K562 (cell line): ENCODE measurements around the gene DPP9. TPM values are rescaled to one million over a fixed set of nuclear protein-coding genes. Genes with fewer than 3 reads are reported as not detected.

Source experiments
- ATF3 ChIP-seq, 2 experiments: fragments of 450-650 bp in 1 of 2; sonication (generic) in 1 of 2; formaldehyde crosslinking in 1 of 2; IDR thresholded peaks in 1 of 2; conservative IDR thresholded peaks in 1 of 2; 2 replicates each; pipeline versions ENCODE4 v1.6.1 to v1.8.1; 2016 to 2023; ENCODE audit warnings: mild to moderate bottlenecking in 2 of 2, moderate library complexity in 2 of 2, inconsistent platforms in 1 of 2, missing genetic modification reagents in 1 of 2
- BCOR ChIP-seq: fragments of 450-650 bp; IDR thresholded peaks from 2 replicates; pipeline ENCODE4 v1.6.1; 2016
- BMI1 ChIP-seq: fragments of 150-350 bp; IDR thresholded peaks from 2 replicates; pipeline ENCODE4 v1.6.1; 2014; ENCODE audit warnings: low read length
- BRF1 ChIP-seq: IDR thresholded peaks from 3 replicates; pipeline ENCODE4 v1.6.1; 2011; ENCODE audit warnings: borderline replicate concordance, mild to moderate bottlenecking; ENCODE audit not compliant: insufficient read length; ENCODE audit errors: extremely low read depth
- EGR1 ChIP-seq: fragments of 450-650 bp; conservative IDR thresholded peaks from 2 replicates; pipeline ENCODE4 v1.6.1; 2017; ENCODE audit warnings: mild to moderate bottlenecking
- FOXP1 ChIP-seq: sonication (generic); formaldehyde crosslinking; IDR thresholded peaks from 2 replicates; pipeline ENCODE4 v1.8.0; 2022; ENCODE audit warnings: mild to moderate bottlenecking, missing genetic modification reagents
- NONO ChIP-seq, 2 experiments: fragments of 200-400 bp in 1 of 2; fragments of 450-650 bp in 1 of 2; formaldehyde crosslinking in 1 of 2; IDR thresholded peaks; 2 replicates each; pipeline ENCODE4 v1.6.1; 2017; ENCODE audit warnings: low read depth in 2 of 2, mild to moderate bottlenecking in 2 of 2, moderate library complexity in 2 of 2, low read length in 1 of 2
- PTBP1 ChIP-seq: fragments of 200-400 bp; formaldehyde crosslinking; IDR thresholded peaks from 2 replicates; pipeline ENCODE4 v1.6.1; 2017; ENCODE audit warnings: low read depth, low read length
- RBM25 ChIP-seq: fragments of 200-400 bp; formaldehyde crosslinking; IDR thresholded peaks from 2 replicates; pipeline ENCODE4 v1.6.1; 2018; ENCODE audit warnings: low read length, low read depth, moderate library complexity; ENCODE audit not compliant: severe bottlenecking
- SRSF9 ChIP-seq: fragments of 200-400 bp; formaldehyde crosslinking; IDR thresholded peaks from 2 replicates; pipeline ENCODE4 v1.6.1; 2017; ENCODE audit warnings: low read depth, low read length, borderline replicate concordance
- TEAD4 ChIP-seq, 2 experiments: sonication (generic) in 1 of 2; formaldehyde crosslinking in 1 of 2; IDR thresholded peaks; 2 replicates each; pipeline versions ENCODE4 v1.6.1 to v1.8.0; 2012 to 2022; ENCODE audit warnings: borderline replicate concordance in 1 of 2, inconsistent platforms in 1 of 2, low read length in 1 of 2, mild to moderate bottlenecking in 1 of 2, missing genetic modification reagents in 1 of 2
- ZBTB43 ChIP-seq: sonication (generic); formaldehyde crosslinking; IDR thresholded peaks from 2 replicates; pipeline ENCODE4 v1.8.0; 2023; ENCODE audit warnings: mild to moderate bottlenecking, missing genetic modification reagents
- ZNF121 ChIP-seq: sonication (generic); formaldehyde crosslinking; conservative IDR thresholded peaks from 2 replicates; pipeline ENCODE4 v1.8.0; 2022; ENCODE audit warnings: missing genetic modification reagents
- ZNF311 ChIP-seq: fragments of 250-450 bp; sonication (Bioruptor Pico); IDR thresholded peaks from 2 replicates; pipeline ENCODE4 v1.4.0; 2020; ENCODE audit warnings: mild to moderate bottlenecking, moderate library complexity
- ZNF407 ChIP-seq: fragments of 450-650 bp; IDR thresholded peaks from 2 replicates; pipeline ENCODE4 v1.6.1; 2016; ENCODE audit warnings: low read depth
- polyA plus RNA-seq, 8 experiments: library from polyadenylated mRNA; depleted of rRNA in 4 of 8; stranded (reverse) in 5 of 8; unstranded in 3 of 8; fragments of >200 nt; fragmentation: Nextera tagmentation in 2 of 8; fragmentation: Illumina TruSeq in 1 of 8; extraction: Ambion mirVana in 2 of 8; extraction: Trizol in 1 of 8; gene quantifications; 2 replicates each; pipeline versions ENCODE4 v1.2.1 to v1.2.3, GENCODE V29; 2011 to 2014; ENCODE audit warnings: inconsistent platforms in 1 of 8, missing spikeins in 1 of 8
- total RNA-seq, 7 experiments: library from RNA; depleted of rRNA in 6 of 7; stranded (reverse); fragments of >200 nt in 6 of 7; fragmentation: Illumina TruSeq in 2 of 7; extraction: Trizol in 2 of 7; gene quantifications; 2 replicates each; pipeline versions ENCODE4 v1.2.1 to v1.2.3, GENCODE V29; 2011 to 2021; ENCODE audit warnings: low replicate concordance in 1 of 7

DPP9 gene
- total and polyA plus RNA-seq, 9 of the 15 experiments (the other 6 are each of a cell fraction or from before 2014, with no cell fraction given): 0.90 to 66.7 (median 24.5) TPM

- TF ChIP-seq ATF3 (IDR thresholded peaks at IDR 0.05) (no peak), ATF3 (CRISPR knock-in tag; conservative IDR thresholded peaks at IDR 0.05) (no peak), ZNF407 (no peak), ZBTB43 (0 out of 2 replicates have a peak, but pooled peaks have one; percentile 37), BCOR (peak; percentile 73), FOXP1 (peak; percentile 54; the same call in 1 of the 2 replicates), ZNF121 (CRISPR knock-in tag) (peak; percentile 25; the same call in 1 of the 2 replicates), SRSF9 (no peak), TEAD4 (IDR thresholded peaks at IDR 0.05; ENCODE audit: low read length) (no peak), TEAD4 (CRISPR knock-in tag; IDR thresholded peaks at IDR 0.05; ENCODE audit: borderline replicate concordance) (0 out of 2 replicates have a peak, but pooled peaks have one; percentile 11), ZNF311 (CRISPR knock-in tag) (no peak), BMI1 (no peak), PTBP1 (0 out of 2 replicates have a peak, but pooled peaks have one; percentile 33), EGR1 (0 out of 2 replicates have a peak, but pooled peaks have one; percentile 2), NONO (IDR thresholded peaks at IDR 0.05; ENCODE audit: low read depth in 2 of 2, low read length in 1 of 2) (peak in 1 of 2 experiments; percentile 58; a peak in 1 of 4 replicates), RBM25 (peak; percentile 67), BRF1 (no peak)
These were observed 84.0 kb downstream of the DPP9 start (continued) for GRCh38 chr19:4639531-4640246.
